Stimulated activated CD4-positive, alpha-beta T cell treated with anti-CD3 and anti-CD28 coated beads, TNF-alpha, amount 100 ng/mL, for 4 hours (primary cell): ENCODE results near the gene KCTD5.
"Not testable (repeated sequence)": the region's sequence is repeated elsewhere in the genome, so short reads cannot be mapped to it uniquely, and the experiment has no call there.

Experiments
- DNase-seq, 3 experiments: peaks; one replicate each; pipeline ENCODE4 v3.0.0-alpha.2; 2020; ENCODE audit warnings: low read depth in 3 of 3

The KCTD5 gene

DNA sequence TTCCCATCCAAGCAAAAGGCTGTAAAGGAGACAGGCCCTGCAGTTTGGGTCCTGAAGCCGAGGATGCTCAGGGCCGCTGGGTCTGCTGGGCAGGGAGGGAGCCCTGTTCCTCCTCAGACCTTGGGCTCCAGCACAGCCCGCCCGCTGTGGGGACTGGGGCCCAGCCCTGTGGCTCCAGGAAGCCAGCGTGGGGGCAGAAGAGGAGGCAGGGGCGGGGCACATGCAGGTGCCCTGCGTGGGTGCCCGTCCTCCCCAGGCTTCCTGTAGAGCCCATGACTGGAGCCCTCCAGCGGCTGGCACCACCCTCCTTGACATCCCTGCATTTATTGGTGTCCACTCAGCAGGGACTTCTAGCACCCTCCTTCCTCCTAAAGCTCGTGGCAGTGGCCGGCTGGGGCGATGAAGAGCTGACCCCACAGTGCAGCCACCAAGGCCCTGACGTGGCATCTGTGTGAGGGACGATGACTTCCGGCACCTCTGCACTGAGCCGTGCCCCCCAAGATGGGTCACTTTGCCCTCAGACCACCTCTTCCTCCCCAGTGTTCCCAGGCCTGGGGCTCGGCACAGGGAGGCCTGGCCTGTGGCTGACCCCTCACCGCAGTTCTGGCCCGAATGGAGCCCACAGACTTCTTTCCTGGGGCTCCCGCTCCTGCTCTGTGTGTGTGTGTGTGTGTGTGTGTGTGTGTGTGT is 27.8 kb downstream of the KCTD5 start:
- DNase-seq: no peak

GRCh38 chr16:2710711-2711231 is 28.4 kb downstream of the KCTD5 start:
- no peak for DNase-seq

- DNase-seq: no peak
These were observed 29.2 kb downstream of the KCTD5 start for GRCh38 chr16:2711370-2712062.

- no peak for DNase-seq
These were observed 29.7 kb downstream of the KCTD5 start for GRCh38 chr16:2712063-2712441.

GRCh38 chr16:2712546-2712945 is 30.2 kb downstream of the KCTD5 start:
- DNase-seq: no peak

DNA sequence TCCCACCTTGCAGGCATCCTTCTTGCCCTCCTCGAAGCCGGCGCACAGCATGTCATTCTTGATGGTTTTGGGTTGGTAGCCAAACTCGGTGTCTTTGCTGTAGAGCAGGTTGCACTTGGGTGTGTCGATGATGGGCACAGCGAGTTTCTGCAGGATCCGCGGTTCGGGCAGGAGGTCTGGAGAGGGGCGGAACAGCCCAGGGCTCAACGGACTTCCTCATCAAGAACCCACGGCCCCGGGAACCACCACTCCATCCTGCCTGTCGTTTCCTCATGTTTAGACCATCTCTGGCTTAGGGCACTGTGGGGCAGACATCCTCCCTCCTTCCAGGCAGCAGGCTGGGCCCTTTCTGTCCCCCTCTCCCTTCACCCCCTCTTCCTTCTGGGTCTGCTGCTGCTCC is 31.2 kb downstream of the KCTD5 start:
- no peak for DNase-seq

GRCh38 chr16:2713985-2714774 is 31.9 kb downstream of the KCTD5 start:
- no peak for DNase-seq

- no peak for DNase-seq
These were observed 32.7 kb downstream of the KCTD5 start for GRCh38 chr16:2715064-2715463.

- peak; percentile 53 to 74 (median 68) for DNase-seq
These were observed 33.2 kb downstream of the KCTD5 start for GRCh38 chr16:2715519-2715918.

DNA sequence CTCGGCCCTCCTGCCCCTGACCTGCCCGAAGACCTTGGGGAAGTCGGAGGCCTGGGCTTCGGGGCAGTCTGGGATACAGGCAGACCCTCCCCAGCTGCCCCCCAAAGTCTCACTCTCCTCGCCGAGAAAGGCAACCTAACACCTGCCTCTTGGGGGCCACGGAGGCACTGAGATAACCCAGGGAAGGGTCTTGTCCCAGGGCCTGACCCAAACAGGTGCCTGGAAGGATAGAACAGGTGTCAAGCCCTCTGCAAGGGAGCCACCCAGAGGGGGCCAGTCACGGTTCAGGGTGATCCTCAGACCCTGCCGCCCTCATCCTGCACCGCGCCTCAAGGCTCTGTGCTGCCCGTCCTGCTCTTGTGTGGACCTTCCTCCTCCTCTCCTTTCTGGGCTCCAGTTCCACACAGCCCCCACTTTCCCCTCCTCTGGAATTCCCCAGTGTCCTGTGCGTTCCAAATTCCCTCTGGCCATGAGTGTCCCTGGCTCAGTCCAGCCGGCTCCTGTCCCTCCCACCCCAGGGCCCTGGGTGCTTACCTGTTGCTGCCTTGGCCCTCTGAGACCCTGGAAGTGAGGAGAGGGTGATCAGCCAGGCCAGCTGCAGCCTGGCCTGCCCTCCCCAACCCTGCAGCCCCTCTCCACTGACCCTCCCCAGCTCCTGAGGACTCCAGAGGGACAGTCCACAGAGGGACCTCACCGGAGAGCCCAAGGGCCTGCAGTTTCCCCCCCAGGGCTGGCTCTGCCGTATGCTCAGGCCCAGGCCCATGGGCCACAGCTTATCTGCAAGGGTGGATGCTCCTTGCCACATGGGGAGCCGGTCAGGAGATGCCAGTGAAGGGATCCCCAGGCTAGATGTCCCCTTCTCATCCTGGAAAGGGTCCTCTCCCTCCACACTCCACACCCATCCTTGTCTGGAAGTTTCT is 33.9 kb downstream of the KCTD5 start:
- no peak for DNase-seq

GRCh38 chr16:2716948-2717347 is 34.6 kb downstream of the KCTD5 start:
- DNase-seq: no peak

DNA sequence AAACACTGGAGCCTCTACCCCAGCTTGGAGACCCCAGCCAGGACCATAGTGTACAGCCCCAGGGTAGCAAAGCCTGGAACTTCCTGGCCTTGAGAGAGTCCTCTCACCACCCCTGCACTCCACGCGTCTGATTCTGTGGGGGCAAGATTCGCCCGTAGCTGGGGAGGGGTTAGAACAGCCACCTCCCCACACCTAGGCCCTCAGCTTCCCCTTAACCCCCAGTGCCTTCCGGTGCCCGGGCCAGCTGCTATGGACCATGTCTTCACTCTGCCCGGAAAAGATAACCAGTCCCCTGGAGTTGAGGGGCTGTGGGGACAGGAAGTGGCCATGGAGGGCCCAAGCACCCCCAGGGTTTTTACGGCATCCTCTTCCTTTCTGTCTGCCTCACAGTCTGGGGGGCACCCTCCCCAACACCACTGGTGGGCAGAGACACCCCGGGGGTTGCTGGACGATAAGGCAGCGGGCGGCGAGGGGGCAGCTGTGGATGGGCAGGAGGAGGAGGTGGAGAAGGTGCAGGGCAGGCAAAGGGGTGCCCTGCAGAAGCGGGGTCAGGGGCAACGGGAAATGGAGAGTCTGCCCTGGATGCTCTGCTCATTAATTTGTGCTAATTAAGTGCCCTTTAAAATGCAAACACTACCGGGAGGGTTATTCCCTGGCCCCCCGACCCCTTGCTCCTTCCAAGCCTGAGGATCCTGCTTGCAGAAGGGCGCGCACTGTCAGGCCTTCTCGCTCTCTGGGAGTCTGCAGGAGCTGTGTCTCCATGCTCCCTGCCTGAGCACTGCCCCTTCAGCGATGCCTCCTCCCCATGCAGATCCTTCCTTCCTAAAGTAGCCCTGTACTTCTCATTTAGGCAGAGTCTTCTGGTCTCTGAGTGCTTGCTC is 35.3 kb downstream of the KCTD5 start:
- no peak for DNase-seq

- no peak for DNase-seq
These were observed 37.2 kb downstream of the KCTD5 start for GRCh38 chr16:2719328-2720063.

DNA sequence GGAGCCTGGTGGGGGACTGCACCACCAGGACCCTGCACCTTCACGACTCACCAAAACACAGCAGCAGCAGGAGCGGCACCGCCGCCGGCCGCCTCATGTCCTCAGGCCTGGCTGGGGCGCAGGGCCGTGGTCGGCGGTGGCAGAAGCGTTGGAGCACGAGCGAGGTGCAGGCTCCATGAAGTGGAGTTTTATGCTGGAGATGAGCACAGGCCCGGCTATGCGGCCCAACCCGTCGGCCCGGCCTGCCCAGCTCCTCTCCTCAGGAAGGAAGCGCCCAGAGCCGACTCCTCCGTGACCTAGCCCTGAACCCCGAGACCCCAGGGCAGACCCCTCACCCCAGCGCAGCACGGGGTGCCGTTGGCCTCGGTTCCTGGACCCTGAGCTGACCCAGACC is 37.7 kb downstream of the KCTD5 start, which contains the start of gene PRSS27:
Gene PRSS27 (minus strand): TSS at position 161 of the 394 bp plus-strand sequence. CDS start 64 bp downstream, at position 97.
- no peak for DNase-seq

DNA sequence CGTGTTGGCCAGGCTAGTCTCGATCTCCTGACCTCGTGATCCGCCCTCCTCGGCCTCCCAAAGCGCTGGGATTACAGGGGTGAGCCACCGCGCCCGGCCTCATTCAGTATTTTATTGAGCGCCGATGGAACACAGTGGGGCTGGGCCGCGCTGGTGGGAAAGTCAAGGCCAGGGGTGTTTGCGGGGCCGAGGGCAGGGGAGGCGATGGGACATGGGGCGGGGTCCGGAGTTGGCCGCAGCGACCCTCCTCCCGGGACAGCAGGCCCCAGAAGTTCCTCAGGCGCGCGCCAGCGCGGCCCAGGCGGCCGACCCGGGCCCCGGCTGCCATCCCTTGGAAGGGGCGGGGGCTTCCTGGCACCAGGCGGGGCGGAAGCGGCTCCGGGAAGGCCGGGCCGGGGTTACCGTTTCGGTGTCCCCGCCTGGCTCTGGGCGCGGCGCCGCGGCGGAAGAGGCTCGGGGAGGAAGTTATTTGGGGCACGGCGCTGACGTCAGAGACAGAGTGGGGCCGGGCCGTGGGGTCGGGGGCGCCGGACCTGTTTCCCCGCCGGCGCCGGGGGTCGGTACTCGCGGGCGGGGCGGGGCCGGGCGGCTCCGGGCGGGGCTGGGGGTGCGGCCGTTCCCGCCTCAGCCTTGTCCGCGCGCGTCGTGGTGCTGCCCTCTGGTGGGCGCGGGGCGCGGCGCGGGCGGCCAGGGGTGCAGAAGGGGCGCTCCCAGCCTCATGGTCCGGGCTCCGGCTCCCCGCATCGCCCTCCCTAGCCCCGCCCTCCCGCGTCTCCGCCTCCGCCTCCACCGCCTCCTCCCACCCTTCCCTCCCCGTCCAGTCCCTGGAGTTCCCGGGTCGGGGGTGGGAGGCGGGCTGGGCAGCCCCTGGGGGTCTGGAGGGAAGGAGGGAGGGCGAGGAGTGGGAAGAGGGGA is 38.7 kb downstream of the KCTD5 start:
- DNase-seq: peak; percentile 72 to 76 (median 74)

DNA sequence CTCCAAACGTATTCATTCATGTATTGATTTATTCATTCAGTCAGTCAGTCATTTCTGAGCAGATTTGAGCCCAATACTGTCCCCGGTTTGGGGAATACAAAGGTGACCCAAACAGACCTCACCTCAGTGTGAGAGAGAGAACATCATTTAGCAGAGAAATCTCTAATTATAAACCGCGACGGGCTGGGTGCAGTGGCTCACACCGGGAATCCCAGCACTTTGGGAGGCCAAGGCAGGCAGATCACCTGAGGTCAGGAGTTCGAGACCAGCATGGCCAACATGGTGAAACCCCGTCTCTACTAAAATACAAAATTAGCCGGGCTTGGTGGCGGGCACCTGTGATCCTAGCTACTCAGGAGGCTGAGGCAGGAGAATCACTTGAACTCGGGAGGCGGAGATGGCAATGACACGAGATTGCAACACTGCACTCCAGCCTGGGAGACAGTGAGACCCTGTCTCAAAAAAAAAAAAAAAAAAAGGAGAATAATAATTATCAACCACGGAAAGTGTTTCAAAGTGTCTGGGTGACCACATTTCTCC is 39.4 kb downstream of the KCTD5 start:
- DNase-seq: not testable (repeated sequence)

DNA sequence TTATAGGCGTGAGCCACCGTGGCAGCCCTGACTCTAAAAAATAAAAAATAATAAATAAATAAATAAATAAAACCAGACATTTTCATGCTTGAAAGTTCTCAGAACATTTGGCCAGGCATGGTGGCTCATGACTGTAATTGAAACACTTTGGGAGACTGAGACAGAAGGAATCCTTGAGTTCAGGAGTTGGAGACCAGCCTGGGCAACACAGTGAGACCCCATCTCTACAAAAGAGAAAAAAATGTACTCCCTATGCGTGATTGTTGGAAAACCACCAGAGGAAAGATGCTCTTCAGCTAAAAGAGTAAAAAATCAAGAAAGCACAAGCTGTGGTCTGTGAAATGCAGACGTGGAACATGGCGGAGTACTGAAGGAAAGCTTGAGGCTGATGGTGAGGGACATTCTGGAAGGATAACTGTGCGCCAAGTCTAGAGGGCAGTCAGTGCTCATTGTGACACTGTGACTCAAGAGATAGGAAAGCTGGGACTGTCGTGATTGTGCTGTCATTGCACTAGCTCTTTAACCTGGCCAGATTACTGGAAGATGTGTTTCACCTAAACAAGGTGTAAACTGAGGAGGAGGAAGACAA is 41.9 kb downstream of the KCTD5 start:
- DNase-seq: no peak

- no peak for DNase-seq
These were observed 42.6 kb downstream of the KCTD5 start for GRCh38 chr16:2724816-2725348.
